OCI-LY7 (cell line): ENCODE results near the gene DDX54.

Experiments used
- CTCF ChIP-seq: fragments of 200-600 bp; sonication (generic); conservative IDR thresholded peaks from 2 replicates; pipeline ENCODE4 v1.5.1; 2014; ENCODE audit warnings: mild to moderate bottlenecking, antibody characterized with exemption, low read length, moderate library complexity, mixed read lengths
- EZH2phosphoT487 ChIP-seq: fragments of 200-600 bp; sonication (generic); IDR thresholded peaks from 2 replicates; pipeline ENCODE4 v1.6.1; 2018; ENCODE audit warnings: low read depth, borderline replicate concordance, mild to moderate bottlenecking, mixed run types, antibody characterized with exemption, low read length, moderate library complexity, mixed read lengths

GRCh38 chr12:113115455-113116126 is 69.7 kb downstream of the DDX54 start:
- TF ChIP-seq CTCF (no peak), EZH2phosphoT487 (no peak)
